ENCODE measurements around the gene USP21. TPM values are rescaled to one million over a fixed set of nuclear protein-coding genes. Genes with fewer than 3 reads are reported as not detected.

USP21 gene
- total and polyA plus RNA-seq, 2 of the 4 experiments (the other 2 are of a cell fraction): 6.3 to 23.8 TPM

DNA sequence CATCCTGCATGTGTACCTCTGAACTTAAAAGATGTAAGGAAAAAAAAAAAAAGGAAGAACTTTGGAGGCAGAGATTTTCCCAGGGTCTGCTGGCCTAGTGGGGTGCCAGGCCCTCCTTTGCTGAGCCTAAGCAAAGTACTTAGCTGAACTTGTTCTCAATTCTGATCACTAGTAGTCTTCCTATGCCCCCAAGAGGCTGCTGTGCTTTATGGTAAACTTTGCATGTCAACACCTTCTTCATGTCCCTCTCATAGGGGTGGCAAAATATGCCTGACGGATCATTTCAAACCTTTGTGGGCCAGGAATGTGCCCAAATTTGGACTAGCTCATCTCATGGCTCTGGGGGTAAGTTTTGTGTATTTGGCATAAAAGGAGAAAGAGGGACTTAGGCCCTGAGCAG, 1.4 kb upstream of the USP21 start:
- TF ChIP-seq BHLHE40 (IDR thresholded peaks at IDR 0.05; ENCODE audit: low read depth, low read length): no peak
- TF ChIP-seq, protein P1, sequence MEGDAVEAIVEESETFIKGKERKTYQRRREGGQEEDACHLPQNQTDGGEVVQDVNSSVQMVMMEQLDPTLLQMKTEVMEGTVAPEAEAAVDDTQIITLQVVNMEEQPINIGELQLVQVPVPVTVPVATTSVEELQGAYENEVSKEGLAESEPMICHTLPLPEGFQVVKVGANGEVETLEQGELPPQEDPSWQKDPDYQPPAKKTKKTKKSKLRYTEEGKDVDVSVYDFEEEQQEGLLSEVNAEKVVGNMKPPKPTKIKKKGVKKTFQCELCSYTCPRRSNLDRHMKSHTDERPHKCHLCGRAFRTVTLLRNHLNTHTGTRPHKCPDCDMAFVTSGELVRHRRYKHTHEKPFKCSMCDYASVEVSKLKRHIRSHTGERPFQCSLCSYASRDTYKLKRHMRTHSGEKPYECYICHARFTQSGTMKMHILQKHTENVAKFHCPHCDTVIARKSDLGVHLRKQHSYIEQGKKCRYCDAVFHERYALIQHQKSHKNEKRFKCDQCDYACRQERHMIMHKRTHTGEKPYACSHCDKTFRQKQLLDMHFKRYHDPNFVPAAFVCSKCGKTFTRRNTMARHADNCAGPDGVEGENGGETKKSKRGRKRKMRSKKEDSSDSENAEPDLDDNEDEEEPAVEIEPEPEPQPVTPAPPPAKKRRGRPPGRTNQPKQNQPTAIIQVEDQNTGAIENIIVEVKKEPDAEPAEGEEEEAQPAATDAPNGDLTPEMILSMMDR (conservative IDR thresholded peaks at IDR 0.05; ENCODE audit: low read depth, low read length): no peak
- TF ChIP-seq RFX5 (IDR thresholded peaks at IDR 0.05; ENCODE audit: low read depth, low read length): no peak
- no peak for TF ChIP-seq CEBPB (IDR thresholded peaks at IDR 0.05; ENCODE audit: low read depth, low read length)
- no peak for TF ChIP-seq RAD21 (IDR thresholded peaks at IDR 0.05; ENCODE audit: low read length)
- TF ChIP-seq FOS (IDR thresholded peaks at IDR 0.05; ENCODE audit: low read depth, low read length): no peak
- TF ChIP-seq POLR2A (IDR thresholded peaks at IDR 0.05; ENCODE audit: low read depth, low read length): no peak
- TF ChIP-seq CHD1 (IDR thresholded peaks at IDR 0.05; ENCODE audit: low read depth, low read length): no peak
- dilution Hi-C loops (cut with HindIII; ENCODE audit: low sequenced_read_pairs, unreplicated experiment): no loop called here
- CTCF ChIA-PET: interaction anchor here (0.6 to 1.0 kb wide), 2 partner anchors 31 to 775 kb away, joined by 3 to 6 read pairs; no protein-coding TSS in a partner anchor

More for the DNA sequence above, 1.4 kb upstream of the USP21 start:
- no peak for DNase-seq
- Histone ChIP-seq H3K27ac (ENCODE audit: insufficient read depth, low read length) (no peak overlapping the region), H3K36me3 (ENCODE audit: control insufficient read depth, insufficient read depth, low read length) (peaks cover 26% of the 10 kb centered on the region), H3K18ac (ENCODE audit: low read depth, low read length) (no peak overlapping the region), H3K56ac (ENCODE audit: extremely low read depth, insufficient read depth, low read length) (no peak overlapping the region), H2BK5ac (ENCODE audit: low read depth, low read length, poor library complexity, severe bottlenecking) (no peak overlapping the region), H2BK20ac (ENCODE audit: low read depth, low read length) (no peak overlapping the region), H3K79me1 (ENCODE audit: low read depth in 1 of 2, low read length in 2 of 2) (peaks cover 23 to 51% of the 10 kb centered on the region in 2 experiments), H2AK5ac (ENCODE audit: low read depth, low read length) (no peak overlapping the region), H3K9me3 (ENCODE audit: control insufficient read depth, insufficient read depth, low read length) (no peaks in the 10 kb centered on the region), H3K9me1 (ENCODE audit: insufficient read depth, low read length) (peaks cover 19% of the 10 kb centered on the region), H3K14ac (replicated peaks; ENCODE audit: low read depth, low read length) (no peak overlapping the region), H2BK15ac (ENCODE audit: low read depth, low read length) (no peak overlapping the region), H3K4me1 (ENCODE audit: control insufficient read depth, insufficient read depth, low read length) (peaks cover 7% of the 10 kb centered on the region), H3K4me2 (ENCODE audit: low read depth, low read length) (no peak overlapping the region), H3K4ac (ENCODE audit: low read depth, low read length) (no peak overlapping the region), H4K20me1 (ENCODE audit: insufficient read depth, low read length) (no peaks in the 10 kb centered on the region), H2BK120ac (ENCODE audit: low read depth, low read length) (no peak overlapping the region), H3K4me3 (ENCODE audit: insufficient read depth, low read depth, low read length) (no peak overlapping the region), H2AK9ac (replicated peaks; ENCODE audit: low read depth, low read length, poor library complexity) (no peak overlapping the region), H3K9ac (ENCODE audit: low read depth, low read length) (no peak overlapping the region), H4K8ac (ENCODE audit: low read depth in 2 of 2, low read length in 2 of 2) (no peak overlapping the region), H2AFZ (replicated peaks; ENCODE audit: low read length, poor library complexity) (no peak overlapping the region), H3K27me3 (ENCODE audit: control insufficient read depth, insufficient read depth, low read length) (no peaks in the 10 kb centered on the region), H4K5ac (ENCODE audit: low read depth, low read length) (no peak overlapping the region), H4K91ac (ENCODE audit: insufficient read depth, low read depth, low read length) (no peak overlapping the region), H3K23ac (ENCODE audit: low read depth, low read length) (no peak overlapping the region)
- ATAC-seq (ENCODE audit: low read depth): no peak
- in situ Hi-C loops (cut with MboI; ENCODE audit: low sequenced_read_pairs): no loop called here
- POLR2A ChIA-PET (ENCODE audit: unreplicated experiment): no interaction called here
- intact Hi-C loops (cut with micrococcal nuclease): no loop called here
- whole genome bisulfite sequencing, 2 experiments (ENCODE audit: extremely low coverage in 2 of 2, insufficient read length in 1 of 2): no CpG with 5 or more reads among the region's 1 CpG
- no TSS peak for BruUV-seq (replicated peaks)

All from IMR-90 (cell line).